Glomerular endothelial cell (primary cell): ENCODE measurements around the gene RALA. TPM values are rescaled to one million over a fixed set of nuclear protein-coding genes. Genes with fewer than 3 reads are reported as not detected.
"Not testable (repeated sequence)": the region's sequence is repeated elsewhere in the genome, so short reads cannot be mapped to it uniquely, and the experiment has no call there.

Experiments used
- DNase-seq: peaks from one replicate; pipeline ENCODE4 v3.0.0-alpha.2; 2011; ENCODE audit warnings: low read depth, low spot score; ENCODE audit errors: extremely low read depth
- total RNA-seq: library from RNA; depleted of rRNA; stranded (reverse); fragments of >200 nt; gene quantifications from 2 replicates; pipeline ENCODE4 v1.2.3, GENCODE V29; 2015

The RALA gene
- total RNA-seq, 1 donor from 2014 or later, result 176 TPM

DNA sequence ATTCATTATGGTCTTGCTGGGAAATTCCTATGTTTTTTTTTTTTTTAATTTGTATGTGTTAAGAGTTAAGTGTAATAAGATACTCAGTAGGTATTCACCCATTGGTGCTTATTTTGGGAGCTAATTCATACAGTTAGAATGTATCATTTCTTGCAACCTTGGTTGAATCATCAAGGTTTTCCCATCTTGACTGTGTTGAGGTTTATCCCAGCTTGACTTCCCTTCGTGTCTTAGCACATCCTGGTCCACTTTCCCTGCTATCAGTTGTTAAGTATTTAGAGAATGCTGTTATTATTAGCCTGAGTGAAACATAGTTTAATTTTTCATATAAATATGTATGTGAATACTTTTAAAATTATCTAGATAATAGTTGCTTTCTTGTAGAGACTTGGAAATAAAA is 20.8 kb downstream of the RALA start:
- no peak for DNase-seq

DNA sequence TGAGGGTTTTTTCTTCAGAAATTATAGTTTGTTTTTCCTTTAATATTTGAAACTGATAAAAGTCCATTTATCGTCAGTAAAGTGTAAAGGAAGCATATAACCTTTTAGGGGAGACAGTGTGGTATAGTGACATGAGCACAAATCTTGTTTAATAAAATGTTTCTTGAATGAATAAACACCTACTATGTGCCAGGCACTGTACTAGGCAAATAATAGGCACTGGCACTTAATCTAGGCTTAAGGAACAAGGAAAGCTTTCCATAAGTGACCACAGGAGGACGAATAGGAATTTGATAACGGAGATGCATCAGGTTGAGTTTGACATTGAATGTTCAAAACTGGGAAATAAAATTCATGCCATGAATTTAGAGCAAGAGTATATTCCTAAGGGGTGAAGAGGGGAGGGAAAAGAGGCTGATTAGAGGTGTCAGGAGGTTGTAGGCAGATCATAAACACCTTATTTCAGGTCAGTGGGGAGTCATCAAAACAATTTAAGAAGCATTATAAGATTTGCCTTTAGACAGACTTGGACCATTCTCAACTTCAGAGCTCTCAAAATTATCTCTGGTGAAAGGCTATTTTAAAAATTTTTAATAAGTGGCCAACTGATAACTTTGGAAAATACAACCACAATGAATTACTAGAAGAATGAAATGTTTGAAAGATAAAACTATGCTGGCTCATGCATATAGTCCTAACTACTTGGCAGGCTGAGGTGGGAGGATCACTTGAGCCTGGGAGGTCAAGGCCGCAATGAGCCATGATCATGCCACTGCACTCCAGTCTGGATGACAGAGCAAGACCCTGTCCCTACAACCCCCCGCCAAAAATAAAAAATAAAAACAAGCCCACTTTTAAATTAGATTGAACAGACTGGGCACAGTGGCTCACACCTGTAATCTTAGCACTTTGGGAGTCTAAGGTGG is 22.4 kb downstream of the RALA start:
- no peak for DNase-seq

DNA sequence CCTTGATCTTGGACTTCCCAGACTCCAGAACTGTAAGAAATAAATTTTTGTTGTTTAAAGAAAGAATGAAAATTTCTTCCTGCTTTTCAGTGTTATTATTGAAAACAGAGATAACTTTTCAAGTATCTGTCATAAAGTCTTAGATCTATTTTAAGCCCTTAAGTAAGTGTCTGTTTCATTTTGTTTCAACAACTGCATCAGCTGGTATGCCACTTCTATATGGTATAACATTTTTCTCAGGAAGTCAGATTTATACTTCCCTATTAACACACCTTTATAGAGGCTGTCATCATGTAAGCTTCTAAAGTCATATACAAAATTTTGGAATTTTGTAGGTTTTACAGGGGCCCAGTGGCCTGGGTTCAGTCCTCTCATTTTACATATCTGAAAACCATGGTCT is 24.4 kb downstream of the RALA start:
- no peak for DNase-seq

GRCh38 chr7:39650676-39651075 is 27.3 kb downstream of the RALA start:
- no peak for DNase-seq

DNA sequence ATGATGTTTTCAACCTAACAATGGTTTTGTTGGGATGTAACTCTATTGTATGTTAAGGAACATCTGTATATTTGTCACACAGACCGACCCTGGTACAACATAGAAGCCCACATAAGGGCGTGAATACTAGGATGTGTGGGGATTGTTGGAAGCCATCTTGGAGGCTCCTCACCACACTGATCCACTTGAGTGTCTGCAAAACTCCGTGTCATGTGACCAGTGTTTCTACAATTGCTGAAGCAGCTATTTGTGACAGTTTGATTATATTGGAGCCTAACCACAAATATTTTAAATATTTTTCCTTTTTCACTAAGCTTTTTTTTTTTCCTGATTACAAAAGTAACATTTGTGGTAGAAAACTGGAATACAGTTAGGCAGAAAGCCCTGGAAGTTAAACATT is 27.9 kb downstream of the RALA start:
- no peak for DNase-seq

- DNase-seq, result no peak
These were observed 33.0 kb downstream of the RALA start for GRCh38 chr7:39656415-39656814.

DNA sequence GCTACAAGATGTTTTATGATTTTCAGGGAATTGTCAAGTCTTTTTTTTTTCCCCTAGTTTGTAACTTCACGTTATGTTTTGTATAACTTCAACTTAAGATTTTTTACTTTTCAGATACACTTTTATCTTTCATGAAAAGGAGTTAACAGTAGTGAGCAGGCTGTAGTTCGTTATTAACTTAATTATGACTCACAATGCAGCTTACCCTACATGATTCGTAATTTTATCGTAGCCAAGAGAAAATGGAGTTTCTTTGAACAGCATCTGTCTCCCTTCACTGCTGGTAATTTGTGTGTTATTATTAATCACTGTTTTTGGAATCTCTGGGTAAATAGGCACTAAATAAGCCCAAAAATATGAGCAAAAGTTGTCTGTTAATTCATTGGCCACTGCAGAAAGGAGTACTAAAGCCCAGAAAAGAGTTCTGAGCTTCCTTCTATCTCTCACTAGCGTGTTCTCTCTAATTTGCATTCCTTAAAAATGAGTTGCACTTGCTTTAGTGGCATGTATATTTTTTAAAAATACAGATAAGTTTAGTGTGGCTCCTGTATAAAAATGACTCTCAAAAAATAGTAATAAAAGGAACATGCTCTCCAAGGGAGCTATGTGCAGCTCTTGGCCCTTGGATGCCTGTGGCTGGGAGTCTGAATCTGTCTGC is 36.1 kb downstream of the RALA start:
- DNase-seq, result no peak

DNA sequence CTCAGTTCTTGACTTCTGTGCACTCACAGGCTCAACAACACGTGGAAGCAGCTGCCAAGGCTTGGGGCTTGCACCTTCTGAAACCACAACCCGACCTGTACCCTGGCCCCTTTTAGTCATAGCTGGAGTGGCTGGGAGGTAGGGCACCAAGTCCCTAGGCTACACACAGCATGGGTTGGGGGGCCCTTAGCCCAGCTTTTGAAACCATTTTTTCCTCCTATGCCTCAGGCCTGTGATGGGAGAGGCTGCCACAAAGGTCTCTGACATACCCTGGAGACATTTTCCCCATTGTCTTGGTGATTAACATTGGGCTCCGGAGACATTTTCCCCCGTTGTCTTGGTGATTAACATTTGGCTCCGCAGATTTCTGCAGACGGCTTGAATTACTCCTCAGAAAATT is 38.6 kb downstream of the RALA start:
- no peak for DNase-seq

DNA sequence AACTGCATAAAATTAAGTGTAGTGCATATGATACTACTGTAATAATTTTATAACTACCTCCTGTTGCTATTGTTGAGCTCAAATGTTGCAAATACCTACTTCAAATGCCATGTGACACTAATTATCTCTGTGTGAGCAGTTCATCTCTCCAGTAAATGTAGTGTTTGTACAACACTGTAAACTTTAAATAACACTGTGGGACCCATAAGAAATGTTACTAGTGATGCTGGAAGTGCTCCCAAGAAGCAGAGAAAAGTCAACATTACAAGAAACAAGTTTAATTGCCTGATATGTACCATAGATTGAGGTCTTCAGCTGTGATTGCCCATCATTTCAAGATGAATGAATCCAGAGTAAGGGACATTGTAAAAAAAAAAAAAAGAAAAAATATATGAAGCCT is 39.9 kb downstream of the RALA start:
- DNase-seq, result no peak

GRCh38 chr7:39664057-39664456 is 40.7 kb downstream of the RALA start:
- no peak for DNase-seq

- DNase-seq, result no peak
These were observed 41.2 kb downstream of the RALA start for GRCh38 chr7:39664585-39664984.

- DNase-seq, result no peak
These were observed 43.2 kb downstream of the RALA start for GRCh38 chr7:39666562-39666961.

DNA sequence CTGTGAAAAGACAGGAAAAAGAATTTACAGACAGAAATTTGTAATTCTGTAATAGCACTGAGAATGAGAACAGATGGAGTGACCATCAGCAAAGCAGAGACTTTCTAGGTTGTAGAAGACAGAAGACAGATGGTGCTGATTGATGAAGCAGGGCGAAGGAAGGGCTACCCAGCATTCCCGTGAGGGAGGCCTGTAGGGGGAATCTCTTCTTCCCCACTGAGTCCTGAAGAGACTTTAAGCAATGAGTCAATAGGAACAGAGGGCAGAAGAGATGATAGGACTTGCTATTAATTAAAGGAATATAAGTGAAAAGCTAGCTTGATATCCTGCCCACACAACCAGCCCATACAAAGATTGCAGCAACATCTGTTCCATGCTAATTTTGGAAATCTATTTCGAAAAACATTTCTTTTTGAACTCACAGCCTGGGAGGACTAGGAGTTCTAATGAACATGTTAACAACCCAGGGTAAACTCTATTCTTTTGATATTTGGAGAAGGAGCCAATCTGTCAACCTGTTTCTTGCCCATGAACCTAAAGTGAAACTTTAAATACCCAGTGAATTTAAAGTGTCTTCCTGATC is 44.1 kb downstream of the RALA start:
- no peak for DNase-seq

DNA sequence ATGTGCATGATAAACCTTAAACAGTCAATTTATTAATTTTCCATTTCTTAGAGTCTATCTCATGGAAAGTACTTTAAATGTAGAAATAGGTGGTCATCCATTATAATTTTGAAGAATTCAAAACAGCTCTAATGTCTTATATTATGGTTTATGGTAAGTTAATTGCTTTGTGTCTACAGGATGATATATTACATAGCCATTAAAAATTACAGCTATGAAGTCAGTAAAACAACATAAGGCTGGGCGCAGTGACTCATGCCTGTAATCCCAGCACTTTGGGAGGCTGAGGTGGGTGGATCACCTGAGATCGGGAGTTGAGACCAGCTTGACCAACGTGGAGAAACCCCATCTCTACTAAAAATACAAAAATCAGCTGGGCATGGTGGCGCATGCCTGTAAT is 44.9 kb downstream of the RALA start:
- DNase-seq, result not testable (repeated sequence)

GRCh38 chr7:39670052-39670451 is 46.7 kb downstream of the RALA start:
- no peak for DNase-seq

DNA sequence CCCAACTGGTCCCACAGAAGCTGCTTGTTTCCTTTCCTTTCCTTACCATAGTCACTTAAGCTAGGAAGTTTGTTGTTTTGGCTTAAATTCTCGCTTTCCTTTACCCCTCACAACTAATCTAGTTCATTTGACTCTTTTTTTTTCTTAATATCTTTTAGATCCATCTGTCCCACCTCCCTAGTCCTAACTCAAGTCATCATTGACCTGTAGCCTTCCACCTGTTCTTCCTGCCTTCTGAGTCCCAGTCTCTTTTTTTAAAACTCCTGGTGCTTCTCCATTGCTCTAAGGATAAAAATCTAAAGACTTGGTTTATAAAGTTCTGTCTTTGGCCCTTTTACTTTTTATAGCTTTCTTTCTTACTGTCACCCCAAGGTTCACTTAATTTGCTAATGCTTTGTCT is 47.6 kb downstream of the RALA start:
- DNase-seq, result no peak

DNA sequence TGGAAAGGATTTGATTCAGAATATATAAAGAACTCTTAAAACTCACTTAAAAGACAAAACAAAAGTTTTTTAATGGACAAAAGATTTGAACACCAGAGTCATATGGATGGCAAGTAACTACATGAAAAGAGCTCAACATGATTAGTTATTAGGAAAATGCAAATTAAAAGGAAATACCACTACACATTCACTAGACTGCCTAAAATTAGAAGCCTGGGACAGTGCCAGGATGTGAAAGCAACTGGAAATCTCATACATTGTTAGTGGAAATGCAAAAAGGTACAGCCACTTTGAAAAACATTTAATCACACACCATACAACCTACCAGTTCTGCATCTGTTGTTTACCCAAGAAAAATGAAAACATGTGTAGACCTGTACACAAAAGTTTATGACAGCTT is 48.8 kb downstream of the RALA start:
- no peak for DNase-seq

GRCh38 chr7:39673868-39674267 is 50.5 kb downstream of the RALA start:
- DNase-seq, result no peak

- DNase-seq, result no peak
These were observed 51.0 kb downstream of the RALA start for GRCh38 chr7:39674406-39674805.

DNA sequence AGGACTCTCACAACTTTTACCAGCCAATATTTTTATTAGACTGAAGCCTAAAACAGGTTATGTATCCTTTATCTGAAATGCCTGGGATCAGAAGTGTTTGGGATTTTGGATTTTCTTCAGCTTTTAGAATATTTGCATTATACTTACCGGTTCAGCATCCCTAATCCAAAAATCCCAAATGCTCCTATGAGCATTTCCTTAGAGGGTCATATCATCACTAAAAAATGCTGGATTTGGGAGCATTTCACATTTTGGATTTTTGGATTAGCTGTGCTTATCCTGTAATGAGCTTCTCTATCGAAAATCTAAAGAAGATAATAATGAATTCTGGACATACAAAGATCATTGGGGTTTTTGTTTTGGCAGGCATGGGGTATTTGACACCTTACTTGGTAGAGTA is 53.0 kb downstream of the RALA start:
- DNase-seq, result no peak

DNA sequence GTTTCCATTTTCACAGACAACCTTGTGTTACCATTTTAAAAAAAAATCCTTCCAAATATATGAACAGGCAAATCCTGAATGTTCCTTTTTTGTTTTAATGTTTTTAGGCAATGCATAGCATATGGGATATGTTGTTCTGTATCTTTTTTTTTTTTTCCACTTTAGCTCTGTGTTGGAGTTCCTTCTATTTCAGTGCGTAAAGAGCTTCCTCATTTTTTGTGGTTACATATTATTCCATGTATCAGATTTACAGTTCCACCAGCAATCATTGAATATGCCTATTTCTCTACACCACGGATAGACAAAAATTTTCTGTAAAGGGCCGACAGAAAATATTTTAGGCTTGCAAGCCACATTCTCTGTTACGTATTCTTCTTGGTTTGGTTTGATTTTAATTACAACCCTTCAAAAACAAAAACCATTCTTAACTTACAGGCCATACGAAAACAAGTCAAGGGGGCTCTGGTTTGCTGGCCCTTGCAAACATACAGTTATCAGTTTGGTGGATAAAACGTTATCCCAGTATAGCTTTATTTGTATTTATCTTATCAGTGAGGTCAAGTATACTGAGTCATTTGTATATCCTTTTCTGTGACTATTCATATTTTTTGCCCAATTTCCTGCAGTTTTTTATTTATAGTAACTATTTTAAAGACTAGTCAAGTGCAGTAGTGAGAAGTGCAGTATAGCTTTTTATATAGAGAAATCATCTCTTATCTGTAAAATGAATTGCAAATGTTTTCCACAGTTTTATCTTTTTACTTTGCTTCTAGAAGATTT is 55.7 kb downstream of the RALA start:
- no peak for DNase-seq
